ENCODE data around the gene MRAS. TPM values are rescaled to one million over a fixed set of nuclear protein-coding genes. Genes with fewer than 3 reads are reported as not detected.

MRAS gene
- total RNA-seq, 1 donor from 2014 or later: 35.0 TPM

DNA sequence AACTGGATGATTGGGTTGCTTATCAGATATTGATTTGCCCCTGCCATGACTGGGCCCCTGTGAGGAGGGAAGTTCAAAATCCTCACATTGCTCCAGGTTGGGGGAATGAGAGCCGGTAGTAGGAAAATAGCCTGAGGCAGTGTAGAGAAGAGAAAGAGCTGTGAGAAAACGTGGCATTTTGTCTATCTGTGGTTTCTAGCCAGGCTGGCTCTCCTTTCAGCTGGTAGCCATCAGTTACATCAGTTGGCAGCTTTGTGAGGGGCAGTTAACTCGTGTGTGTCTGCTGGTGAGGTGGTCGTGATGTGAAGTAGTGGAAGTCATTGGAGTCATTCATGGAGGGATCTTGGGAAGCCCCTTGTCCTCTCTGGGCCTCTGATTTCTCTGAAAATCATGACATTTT lies 91.3 kb downstream of the MRAS start:
- peaks cover 16% of the 10 kb centered on the region for H3K27me3 ChIP-seq (ENCODE audit: control insufficient read depth, insufficient read depth, low read length)
- DNase-seq (ENCODE audit: low read depth): no peak
- H3K36me3 ChIP-seq (ENCODE audit: control insufficient read depth, insufficient read depth, low read length): no peaks in the 10 kb centered on the region
- TF ChIP-seq, protein P1, sequence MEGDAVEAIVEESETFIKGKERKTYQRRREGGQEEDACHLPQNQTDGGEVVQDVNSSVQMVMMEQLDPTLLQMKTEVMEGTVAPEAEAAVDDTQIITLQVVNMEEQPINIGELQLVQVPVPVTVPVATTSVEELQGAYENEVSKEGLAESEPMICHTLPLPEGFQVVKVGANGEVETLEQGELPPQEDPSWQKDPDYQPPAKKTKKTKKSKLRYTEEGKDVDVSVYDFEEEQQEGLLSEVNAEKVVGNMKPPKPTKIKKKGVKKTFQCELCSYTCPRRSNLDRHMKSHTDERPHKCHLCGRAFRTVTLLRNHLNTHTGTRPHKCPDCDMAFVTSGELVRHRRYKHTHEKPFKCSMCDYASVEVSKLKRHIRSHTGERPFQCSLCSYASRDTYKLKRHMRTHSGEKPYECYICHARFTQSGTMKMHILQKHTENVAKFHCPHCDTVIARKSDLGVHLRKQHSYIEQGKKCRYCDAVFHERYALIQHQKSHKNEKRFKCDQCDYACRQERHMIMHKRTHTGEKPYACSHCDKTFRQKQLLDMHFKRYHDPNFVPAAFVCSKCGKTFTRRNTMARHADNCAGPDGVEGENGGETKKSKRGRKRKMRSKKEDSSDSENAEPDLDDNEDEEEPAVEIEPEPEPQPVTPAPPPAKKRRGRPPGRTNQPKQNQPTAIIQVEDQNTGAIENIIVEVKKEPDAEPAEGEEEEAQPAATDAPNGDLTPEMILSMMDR (IDR thresholded peaks at IDR 0.05; ENCODE audit: insufficient read depth, low read length, poor library complexity, severe bottlenecking): no peak
- no peak overlapping the region for H3K4me3 ChIP-seq (ENCODE audit: low read depth, low read length)

DNA sequence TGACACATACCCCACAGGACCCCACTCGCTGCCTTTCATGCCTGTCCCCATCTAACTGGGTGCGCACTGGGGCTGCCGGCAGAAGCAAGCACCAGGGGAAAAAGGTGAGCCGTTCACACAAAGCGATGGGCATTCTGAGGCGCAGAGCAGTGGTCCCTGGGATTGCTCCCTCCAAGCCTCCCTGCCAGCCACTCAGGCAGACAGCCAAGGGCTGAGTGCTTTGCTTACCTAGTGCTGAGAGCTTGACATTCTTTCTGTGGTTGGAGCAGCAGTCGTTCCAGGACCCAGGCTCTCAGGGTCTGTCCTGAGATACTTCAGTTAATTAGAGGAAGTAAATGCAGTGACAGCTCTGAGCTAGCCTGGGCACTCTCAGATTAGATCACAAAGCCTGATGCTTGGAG lies 91.7 kb downstream of the MRAS start:
- TF ChIP-seq, protein P1 (IDR thresholded peaks at IDR 0.05; ENCODE audit: insufficient read depth, low read length, poor library complexity, severe bottlenecking): no peak
- Histone ChIP-seq H3K4me3 (ENCODE audit: low read depth, low read length) (no peak overlapping the region), H3K27me3 (ENCODE audit: control insufficient read depth, insufficient read depth, low read length) (peaks cover 11% of the 10 kb centered on the region), H3K36me3 (ENCODE audit: control insufficient read depth, insufficient read depth, low read length) (no peaks in the 10 kb centered on the region)
- no peak for DNase-seq (ENCODE audit: low read depth)

DNA sequence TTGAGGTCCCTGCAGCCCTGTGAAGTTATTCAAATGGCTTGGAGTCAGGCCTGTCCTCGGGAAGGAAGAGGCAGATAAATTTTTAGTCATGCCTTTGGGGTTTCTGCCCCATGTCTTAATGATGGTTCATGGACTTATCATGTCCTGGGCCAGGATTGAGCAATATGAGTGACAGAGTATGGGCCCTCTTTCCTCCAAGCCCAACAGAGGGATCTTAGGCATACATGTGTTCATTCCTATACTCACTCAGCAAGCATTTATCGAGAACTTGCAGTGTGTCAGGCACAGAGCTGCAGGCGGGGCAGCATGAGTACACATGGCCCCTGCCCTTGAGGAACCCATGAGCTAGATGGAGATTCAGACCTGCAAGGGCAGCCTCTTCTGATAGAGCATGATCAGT lies 92.2 kb downstream of the MRAS start:
- DNase-seq (ENCODE audit: low read depth): no peak
- TF ChIP-seq, protein P1 (IDR thresholded peaks at IDR 0.05; ENCODE audit: insufficient read depth, low read length, poor library complexity, severe bottlenecking): no peak
- Histone ChIP-seq H3K36me3 (ENCODE audit: control insufficient read depth, insufficient read depth, low read length) (no peaks in the 10 kb centered on the region), H3K27me3 (ENCODE audit: control insufficient read depth, insufficient read depth, low read length) (peaks cover 7% of the 10 kb centered on the region), H3K4me3 (ENCODE audit: low read depth, low read length) (no peak overlapping the region)

DNA sequence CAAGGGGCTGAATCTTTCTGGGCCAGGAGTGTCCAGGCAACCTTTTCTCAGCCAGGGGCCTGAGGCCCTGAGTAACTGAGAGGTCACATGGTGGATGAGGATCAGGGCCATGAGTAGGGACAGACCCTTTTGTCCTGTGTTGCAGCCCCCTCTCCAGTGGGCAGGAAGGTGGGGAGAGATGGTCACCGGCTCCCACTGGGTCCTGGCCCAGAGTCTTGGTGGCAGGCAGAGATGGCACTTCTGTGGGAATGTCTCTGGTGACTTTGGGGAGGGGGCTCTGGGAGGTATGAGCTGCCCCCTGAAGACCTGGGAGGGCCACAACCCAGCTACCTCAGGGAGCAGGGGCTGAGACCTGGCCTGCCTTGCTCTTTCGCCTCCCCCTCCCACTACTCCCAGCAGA lies 92.9 kb downstream of the MRAS start:
- no peak overlapping the region for H3K4me3 ChIP-seq (ENCODE audit: low read depth, low read length)
- no peak for DNase-seq (ENCODE audit: low read depth)
- H3K36me3 ChIP-seq (ENCODE audit: control insufficient read depth, insufficient read depth, low read length): no peaks in the 10 kb centered on the region
- H3K27me3 ChIP-seq (ENCODE audit: control insufficient read depth, insufficient read depth, low read length): peaks cover 3% of the 10 kb centered on the region
- TF ChIP-seq, protein P1 (IDR thresholded peaks at IDR 0.05; ENCODE audit: insufficient read depth, low read length, poor library complexity, severe bottlenecking): no peak

DNA sequence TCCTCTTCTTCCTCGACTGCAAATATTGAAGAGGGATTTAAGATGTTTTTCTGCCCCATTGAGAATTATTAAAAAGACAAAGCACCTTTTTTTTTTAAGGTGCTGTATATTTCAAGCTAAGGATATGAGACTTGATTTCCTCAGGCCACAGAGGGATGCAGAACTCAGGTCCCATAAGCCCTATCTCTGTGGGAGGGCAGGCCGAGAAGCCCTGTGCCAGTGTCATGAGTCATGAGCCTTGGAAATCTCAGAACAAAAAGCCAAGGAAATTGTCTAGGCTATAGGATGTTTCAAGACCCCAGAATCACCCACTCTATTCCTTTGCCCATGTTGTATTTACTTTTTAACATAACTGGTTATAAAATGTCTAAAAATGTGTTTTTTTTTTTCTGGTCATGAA lies 93.4 kb downstream of the MRAS start:
- DNase-seq (ENCODE audit: low read depth): no peak
- Histone ChIP-seq H3K27me3 (ENCODE audit: control insufficient read depth, insufficient read depth, low read length) (no peaks in the 10 kb centered on the region), H3K4me3 (ENCODE audit: low read depth, low read length) (no peak overlapping the region), H3K36me3 (ENCODE audit: control insufficient read depth, insufficient read depth, low read length) (no peaks in the 10 kb centered on the region)
- TF ChIP-seq, protein P1 (IDR thresholded peaks at IDR 0.05; ENCODE audit: insufficient read depth, low read length, poor library complexity, severe bottlenecking): no peak

DNA sequence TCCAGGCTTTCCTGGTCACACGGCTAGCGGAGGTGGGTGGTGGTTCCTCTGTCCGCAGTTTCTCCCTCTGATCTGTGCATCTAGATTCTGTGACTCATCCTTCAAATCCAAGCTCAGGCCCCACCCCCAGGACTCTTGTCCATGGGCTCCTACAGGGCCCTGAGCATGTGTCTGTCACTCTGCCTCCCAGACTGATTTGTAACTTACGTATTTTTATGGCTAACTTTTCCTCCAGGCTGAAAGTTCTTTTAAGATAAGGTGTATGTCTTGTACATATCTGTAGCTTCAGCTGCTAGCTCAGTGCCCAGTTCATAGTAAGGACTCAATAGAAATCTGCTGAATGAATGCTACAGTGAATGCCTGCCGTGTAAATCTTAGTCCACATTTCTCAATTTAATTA lies 94.1 kb downstream of the MRAS start:
- Histone ChIP-seq H3K36me3 (ENCODE audit: control insufficient read depth, insufficient read depth, low read length) (no peaks in the 10 kb centered on the region), H3K4me3 (ENCODE audit: low read depth, low read length) (no peak overlapping the region), H3K27me3 (ENCODE audit: control insufficient read depth, insufficient read depth, low read length) (no peaks in the 10 kb centered on the region)
- TF ChIP-seq, protein P1 (IDR thresholded peaks at IDR 0.05; ENCODE audit: insufficient read depth, low read length, poor library complexity, severe bottlenecking): no peak
- DNase-seq (ENCODE audit: low read depth): no peak
